OCI-LY7 (cell line): ENCODE data around the gene KDM2B. TPM values are rescaled to one million over a fixed set of nuclear protein-coding genes. Genes with fewer than 3 reads are reported as not detected.

ENCODE experiments used
- Bru-seq: library from RNA; stranded (reverse); fragments of 400-500 nt; gene quantifications from one replicate; lab custom pipeline; 2021; lab: Mats Ljungman, UMichigan
- BruChase-seq, 2 experiments: library from RNA; stranded (reverse); fragments of 400-500 nt; gene quantifications; one replicate each; lab custom pipeline; 2021; lab: Mats Ljungman, UMichigan
- BruUV-seq: library from RNA; stranded (reverse); fragments of 400-500 nt; replicated peaks from 2 replicates; lab custom pipeline; 2021; lab: Mats Ljungman, UMichigan
- CTCF ChIA-PET: fragments of 300-600 bp; sonication (Branson Sonifier 250); formaldehyde crosslinking; loops from one replicate; lab custom pipeline; 2022; ENCODE audit warnings: antibody characterized with exemption; ENCODE audit not compliant: unreplicated experiment; lab: Charles Lee
- POLR2A ChIA-PET: fragments of 300-600 bp; sonication (Branson Sonifier 250); formaldehyde crosslinking; loops from one replicate; lab custom pipeline; 2022; ENCODE audit warnings: antibody characterized with exemption; lab: Charles Lee
- DNase-seq: peaks from one replicate; pipeline ENCODE4 v3.0.0-alpha.2; 2015; ENCODE audit warnings: low spot score
- H2AFZ ChIP-seq: fragments of 200-600 bp; sonication (generic), shearing (Covaris generic); 2 replicates; pipeline ENCODE4 v1.6.1; 2014; ENCODE audit warnings: mild to moderate bottlenecking, antibody characterized with exemption, low read length, moderate library complexity
- H3K27ac ChIP-seq: fragments of 200-600 bp; sonication (generic); 2 replicates; pipeline ENCODE4 v1.5.1; 2014; ENCODE audit warnings: mixed run types, low read depth, mild to moderate bottlenecking, moderate library complexity, low read length, inconsistent platforms; ENCODE audit not compliant: poor library complexity, severe bottlenecking
- H3K36me3 ChIP-seq: fragments of 200-600 bp; sonication (generic); 2 replicates; pipeline ENCODE4 v1.6.1; 2014; ENCODE audit warnings: mild to moderate bottlenecking, antibody characterized with exemption, low read length, moderate library complexity, mixed read lengths; ENCODE audit not compliant: insufficient read depth
- H3K4me1 ChIP-seq: fragments of 200-600 bp; sonication (generic); 2 replicates; pipeline ENCODE4 v1.5.1; 2014; ENCODE audit warnings: mild to moderate bottlenecking, low read length; ENCODE audit not compliant: insufficient read depth, poor library complexity, severe bottlenecking
- H3K4me2 ChIP-seq: fragments of 200-600 bp; sonication (generic); 2 replicates; pipeline ENCODE4 v1.6.1; 2014; ENCODE audit warnings: mild to moderate bottlenecking, low read length
- H3K4me3 ChIP-seq: fragments of 200-600 bp; sonication (generic); 2 replicates; pipeline ENCODE4 v1.5.1; 2014; ENCODE audit warnings: mild to moderate bottlenecking, low read depth, low read length; ENCODE audit not compliant: poor library complexity, severe bottlenecking
- H3K79me2 ChIP-seq: fragments of 200-600 bp; sonication (generic); 2 replicates; pipeline ENCODE4 v1.6.1; 2016; ENCODE audit warnings: low read depth, mild to moderate bottlenecking, low read length, moderate library complexity, mixed read lengths; ENCODE audit not compliant: insufficient read depth
- H3K9me2 ChIP-seq: fragments of 200-600 bp; sonication (generic); 2 replicates; pipeline ENCODE4 v1.6.1; 2016; ENCODE audit warnings: mild to moderate bottlenecking, low read length, mixed read lengths; ENCODE audit not compliant: insufficient read depth
- H3K9me3 ChIP-seq: fragments of 200-600 bp; sonication (generic); 2 replicates; pipeline ENCODE4 v1.6.1; 2014; ENCODE audit warnings: mild to moderate bottlenecking, mixed run types, low read length, mixed read lengths
- H4K20me1 ChIP-seq: fragments of 200-600 bp; sonication (generic); 2 replicates; pipeline ENCODE4 v1.6.1; 2014; ENCODE audit warnings: mild to moderate bottlenecking, antibody characterized with exemption, low read length, moderate library complexity, mixed read lengths; ENCODE audit not compliant: insufficient read depth
- CTCF ChIP-seq: fragments of 200-600 bp; sonication (generic); conservative IDR thresholded peaks from 2 replicates; pipeline ENCODE4 v1.5.1; 2014; ENCODE audit warnings: mild to moderate bottlenecking, antibody characterized with exemption, low read length, moderate library complexity, mixed read lengths
- EZH2phosphoT487 ChIP-seq: fragments of 200-600 bp; sonication (generic); IDR thresholded peaks from 2 replicates; pipeline ENCODE4 v1.6.1; 2018; ENCODE audit warnings: low read depth, borderline replicate concordance, mild to moderate bottlenecking, mixed run types, antibody characterized with exemption, low read length, moderate library complexity, mixed read lengths
- intact Hi-C: fragments of 100-400 bp; cut with micrococcal nuclease; formaldehyde crosslinking; loops from one replicate; pipeline ENCODE4 v1.10.0; 2022; ENCODE audit not compliant: unreplicated experiment
- long read RNA-seq: library from polyadenylated mRNA; stranded (forward); transcript quantifications from one replicate; pipeline ENCODE4 v2.0.0, GENCODE V29; 2022
- total RNA-seq, 2 experiments: library from RNA; depleted of rRNA in 1 of 2; stranded (reverse); fragments of >200 nt in 1 of 2; shearing (Covaris generic) in 1 of 2; gene quantifications; 2 replicates each; pipeline ENCODE4 v1.2.3, GENCODE V29; 2014 to 2022

KDM2B gene
- total RNA-seq (2014; rRNA removed; shearing (Covaris generic)) (75.1 and 78.5 TPM in 2 replicates), total RNA-seq (2022) (88.0 and 93.6 TPM in 2 replicates), Bru-seq, nascent RNA (percentile 62 among the genes with signal in this experiment), BruChase-seq, experiment 1, labeled RNA remaining after a 6-hour chase (percentile 63 among the genes with signal in this experiment), BruChase-seq, experiment 2, labeled RNA remaining after a 2-hour chase (percentile 63 among the genes with signal in this experiment)
- long read RNA-seq, partial matches to known transcripts, result 11 of 68 reads
- long read RNA-seq, other reads (novel, unspliced or antisense), result 57 of 68 reads

GRCh38 chr12:121580959-121581685 lies at the start of gene KDM2B:
Gene KDM2B (minus strand): TSS chr12:121581023. CDS start chr12:121580911, 112 bp downstream.
- Histone ChIP-seq H3K9me3 (no peaks in the 10 kb centered on the region), H3K4me2 (peak within 1 kb of the TSS; percentile 91), H3K4me3 (peak within 1 kb of the TSS; percentile 79), H3K4me1 (peaks cover 33% of the 10 kb centered on the region), H2AFZ (peak within 1 kb of the TSS; percentile 91), H3K79me2 (peaks cover 17% of the 10 kb centered on the region; the same call in 1 of the 2 replicates), H3K36me3 (no peaks in the 10 kb centered on the region), H3K9me2 (no peaks in the 10 kb centered on the region), H4K20me1 (no peaks in the 10 kb centered on the region), H3K27ac (peak within 1 kb of the TSS; percentile 78)
- ChIA-PET POLR2A (interaction anchor here (1.0 to 1.1 kb wide), 3 partner anchors 36 to 87 kb away, joined by 3 to 4 read pairs (median 3); no protein-coding TSS in a partner anchor), CTCF (interaction anchor here (1.0 kb wide), 1 partner anchor 28 kb away, joined by 4 read pairs; no protein-coding TSS in a partner anchor)
- DNase-seq, result peak; percentile 55
- no TSS peak for BruUV-seq
- intact Hi-C loops, result loop anchor here (1.0 to 2.0 kb wide), 2 partner anchors 43 to 44 kb away; no protein-coding TSS in a partner anchor
- TF ChIP-seq CTCF, result peak; percentile 62
- no peak for TF ChIP-seq EZH2phosphoT487

GRCh38 chr12:121628536-121628935 lies 47.7 kb upstream of the KDM2B start:
- CTCF ChIA-PET, result interaction anchor here (0.5 to 1.5 kb wide), 2 partner anchors 25 to 105 kb away, joined by 5 to 6 read pairs; no protein-coding TSS in a partner anchor
- intact Hi-C loops, result loop anchor here (2.0 to 5.0 kb wide), 2 partner anchors 54 to 174 kb away; partner anchors contain the start of gene SETD1B
- peaks cover 15% of the 10 kb centered on the region; the same call in 1 of the 2 replicates for H3K36me3 ChIP-seq
- no peaks in the 10 kb centered on the region for H3K9me2 ChIP-seq
- peaks cover 9% of the 10 kb centered on the region; the same call in 1 of the 2 replicates for H4K20me1 ChIP-seq
- POLR2A ChIA-PET, result interaction anchor here (0.5 to 3.6 kb wide), 5 partner anchors 9 to 35 kb away, joined by 3 to 10 read pairs (median 3); no protein-coding TSS in a partner anchor
- BruUV-seq, result no TSS peak
- H2AFZ ChIP-seq, result no peak overlapping the region
- TF ChIP-seq CTCF, result no peak
- no peak for TF ChIP-seq EZH2phosphoT487
- no peaks in the 10 kb centered on the region for H3K9me3 ChIP-seq
- DNase-seq, result peak; percentile 43
- peak overlapping the region; percentile 69 for H3K4me3 ChIP-seq
- peak overlapping the region; percentile 70 for H3K27ac ChIP-seq
- peak overlapping the region; percentile 84 for H3K4me2 ChIP-seq
- peaks cover 47% of the 10 kb centered on the region for H3K4me1 ChIP-seq
- H3K79me2 ChIP-seq, result peaks cover 30% of the 10 kb centered on the region
